NK-92 treated with Interleukin-12 subunit alpha and Interleukin-12 subunit beta, amount 100 ng/mL, for 24 hours (cell line): ENCODE data around the gene ATF7IP2.
"Not testable (repeated sequence)": the region's sequence is repeated elsewhere in the genome, so short reads cannot be mapped to it uniquely, and the experiment has no call there.

Experiments used
- DNase-seq: peaks from one replicate; lab custom pipeline; 2025; lab: John Stamatoyannopoulos, UW

Gene ATF7IP2

GRCh38 chr16:10452208-10453158 is 66.6 kb downstream of the ATF7IP2 start:
- not testable (repeated sequence) for DNase-seq

- no peak for DNase-seq
Measured at GRCh38 chr16:10453159-10453510, 67.3 kb downstream of the ATF7IP2 start.

- DNase-seq = no peak
Measured at GRCh38 chr16:10465821-10466220, 80.0 kb downstream of the ATF7IP2 start.

- no peak for DNase-seq
Measured at GRCh38 chr16:10466313-10466712, 80.5 kb downstream of the ATF7IP2 start.

GRCh38 chr16:10466861-10467260 is 81.0 kb downstream of the ATF7IP2 start:
- no peak for DNase-seq

- DNase-seq = not testable (repeated sequence)
Measured at GRCh38 chr16:10476636-10477035, 90.8 kb downstream of the ATF7IP2 start.

GRCh38 chr16:10480151-10480550 is 94.3 kb downstream of the ATF7IP2 start:
- DNase-seq = no peak

- DNase-seq = no peak
Measured at GRCh38 chr16:10485159-10485558, 99.3 kb downstream of the ATF7IP2 start.

GRCh38 chr16:10485698-10486382 is 100.0 kb downstream of the ATF7IP2 start:
- no peak for DNase-seq

- no peak for DNase-seq
Measured at GRCh38 chr16:10490141-10490540, 104.3 kb downstream of the ATF7IP2 start.

GRCh38 chr16:10493276-10493675 is 107.4 kb downstream of the ATF7IP2 start:
- no peak for DNase-seq

GRCh38 chr16:10494343-10495030 is 108.6 kb downstream of the ATF7IP2 start:
- DNase-seq = no peak

- no peak for DNase-seq
Measured at GRCh38 chr16:10495031-10495345, 109.1 kb downstream of the ATF7IP2 start.

GRCh38 chr16:10497132-10498101 is 111.6 kb downstream of the ATF7IP2 start:
- DNase-seq = no peak

- no peak for DNase-seq
Measured at GRCh38 chr16:10500582-10500981, 114.7 kb downstream of the ATF7IP2 start.

- DNase-seq = no peak
Measured at GRCh38 chr16:10501016-10501607, 115.3 kb downstream of the ATF7IP2 start.

GRCh38 chr16:10502776-10503175 is 116.9 kb downstream of the ATF7IP2 start:
- no peak for DNase-seq

- DNase-seq = no peak
Measured at GRCh38 chr16:10504404-10504885, 118.6 kb downstream of the ATF7IP2 start.

- not testable (repeated sequence) for DNase-seq
Measured at GRCh38 chr16:10505286-10505685, 119.4 kb downstream of the ATF7IP2 start.

- DNase-seq = peak; percentile 45
Measured at GRCh38 chr16:10509534-10510025, 123.7 kb downstream of the ATF7IP2 start.

GRCh38 chr16:10510279-10510678 is 124.4 kb downstream of the ATF7IP2 start:
- no peak for DNase-seq
